ENCODE measurements around the gene PHB1. TPM values are rescaled to one million over a fixed set of nuclear protein-coding genes. Genes with fewer than 3 reads are reported as not detected.

PHB1 gene
- total RNA-seq, 1 experiment from 2014 or later: 641 TPM

- ChIA-PET POLR2A (ENCODE audit: unreplicated experiment) (no interaction called here), CTCF (interaction anchor here (0.6 to 0.7 kb wide), 2 partner anchors 31 to 1011 kb away, joined by 3 read pairs; no protein-coding TSS in a partner anchor)
- H3K9me2 ChIP-seq (replicated peaks; ENCODE audit: low read length): no peaks in the 10 kb centered on the region
- no peaks in the 10 kb centered on the region for H3F3A ChIP-seq (ENCODE audit: low read length, unreplicated experiment)
- H3K4me2 ChIP-seq (ENCODE audit: low read length): peak overlapping the region; percentile 84
- H3K9me3 ChIP-seq (ENCODE audit: low read length): no peaks in the 10 kb centered on the region
- no peaks in the 10 kb centered on the region for H3K36me3 ChIP-seq (ENCODE audit: low read depth, low read length)
- peak; percentile 18 for DNase-seq
- no peak for ATAC-seq
- peaks cover 34% of the 10 kb centered on the region for H3K4me1 ChIP-seq (ENCODE audit: insufficient read depth, low read length)
- H3K27me3 ChIP-seq (ENCODE audit: low read length): no peaks in the 10 kb centered on the region
- peak overlapping the region; percentile 76 for H3K9ac ChIP-seq (ENCODE audit: low read length)
- peak overlapping the region; percentile 64 for H2AFZ ChIP-seq (ENCODE audit: low read length)
- intact Hi-C loops (cut with micrococcal nuclease): loop anchor here (2.0 kb wide), 1 partner anchor 13 kb away; no protein-coding TSS in a partner anchor
- BruUV-seq (replicated peaks): TSS peak; percentile 32
- H3K4me3 ChIP-seq (ENCODE audit: low read length): peak overlapping the region; percentile 93
- H3K27ac ChIP-seq (ENCODE audit: low read length): no peak overlapping the region
- H3K79me2 ChIP-seq (ENCODE audit: low read length): peaks cover 62% of the 10 kb centered on the region
- TF ChIP-seq EZH2 (IDR thresholded peaks at IDR 0.05; ENCODE audit: low read length, unreplicated experiment) (no peak), EZH2phosphoT487 (IDR thresholded peaks at IDR 0.05; ENCODE audit: borderline replicate concordance, low read length) (no peak), CTCF (conservative IDR thresholded peaks at IDR 0.05; ENCODE audit: low read depth, low read length) (no peak)
- H4K20me1 ChIP-seq (ENCODE audit: low read length): peaks cover 36% of the 10 kb centered on the region
These were observed 54.5 kb downstream of the PHB1 start for GRCh38 chr17:49359990-49360795.

GRCh38 chr17:49358641-49359247 lies 55.9 kb downstream of the PHB1 start:
- Histone ChIP-seq H3K9me3 (ENCODE audit: low read length) (no peaks in the 10 kb centered on the region), H3K9me2 (replicated peaks; ENCODE audit: low read length) (no peaks in the 10 kb centered on the region), H3F3A (ENCODE audit: low read length, unreplicated experiment) (no peaks in the 10 kb centered on the region), H4K20me1 (ENCODE audit: low read length) (peaks cover 36% of the 10 kb centered on the region), H3K79me2 (ENCODE audit: low read length) (peaks cover 76% of the 10 kb centered on the region), H3K36me3 (ENCODE audit: low read depth, low read length) (no peaks in the 10 kb centered on the region), H3K4me1 (ENCODE audit: insufficient read depth, low read length) (peaks cover 34% of the 10 kb centered on the region), H3K27ac (ENCODE audit: low read length) (no peak overlapping the region), H3K4me3 (ENCODE audit: low read length) (peak overlapping the region; percentile 93; the same call in 1 of the 2 replicates), H3K4me2 (ENCODE audit: low read length) (peak overlapping the region; percentile 84), H3K9ac (ENCODE audit: low read length) (no peak overlapping the region), H3K27me3 (ENCODE audit: low read length) (no peaks in the 10 kb centered on the region), H2AFZ (ENCODE audit: low read length) (no peak overlapping the region)
- CTCF ChIA-PET: no interaction called here
- DNase-seq (no peak), ATAC-seq (no peak)
- intact Hi-C loops (cut with micrococcal nuclease): no loop called here
- BruUV-seq (replicated peaks): no TSS peak
- POLR2A ChIA-PET (ENCODE audit: unreplicated experiment): no interaction called here
- TF ChIP-seq EZH2 (IDR thresholded peaks at IDR 0.05; ENCODE audit: low read length, unreplicated experiment) (no peak), EZH2phosphoT487 (IDR thresholded peaks at IDR 0.05; ENCODE audit: borderline replicate concordance, low read length) (no peak), CTCF (conservative IDR thresholded peaks at IDR 0.05; ENCODE audit: low read depth, low read length) (no peak)
